ENCODE data around the gene HOXD12.

DNA sequence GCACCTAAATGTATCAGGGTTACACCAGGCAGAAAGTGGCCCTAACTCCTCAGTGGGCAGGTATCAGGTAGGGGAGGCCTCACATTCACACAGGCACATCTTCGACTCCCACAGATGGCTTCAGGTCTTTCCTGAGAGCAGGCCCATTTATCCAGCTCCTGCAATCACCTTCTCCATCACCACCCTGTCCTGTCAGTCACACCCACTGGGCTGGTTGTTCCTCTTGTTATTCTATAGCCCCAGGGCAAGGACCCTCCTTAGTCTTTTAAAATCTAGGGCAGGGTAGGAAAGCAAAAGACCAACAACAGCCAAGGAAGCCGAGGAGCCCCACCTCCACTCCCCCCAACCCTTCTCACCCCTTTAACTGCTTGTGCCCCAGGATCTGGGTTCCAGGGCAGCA, 42.7 kb downstream of the HOXD12 start:
- TF ChIP-seq, protein P1, sequence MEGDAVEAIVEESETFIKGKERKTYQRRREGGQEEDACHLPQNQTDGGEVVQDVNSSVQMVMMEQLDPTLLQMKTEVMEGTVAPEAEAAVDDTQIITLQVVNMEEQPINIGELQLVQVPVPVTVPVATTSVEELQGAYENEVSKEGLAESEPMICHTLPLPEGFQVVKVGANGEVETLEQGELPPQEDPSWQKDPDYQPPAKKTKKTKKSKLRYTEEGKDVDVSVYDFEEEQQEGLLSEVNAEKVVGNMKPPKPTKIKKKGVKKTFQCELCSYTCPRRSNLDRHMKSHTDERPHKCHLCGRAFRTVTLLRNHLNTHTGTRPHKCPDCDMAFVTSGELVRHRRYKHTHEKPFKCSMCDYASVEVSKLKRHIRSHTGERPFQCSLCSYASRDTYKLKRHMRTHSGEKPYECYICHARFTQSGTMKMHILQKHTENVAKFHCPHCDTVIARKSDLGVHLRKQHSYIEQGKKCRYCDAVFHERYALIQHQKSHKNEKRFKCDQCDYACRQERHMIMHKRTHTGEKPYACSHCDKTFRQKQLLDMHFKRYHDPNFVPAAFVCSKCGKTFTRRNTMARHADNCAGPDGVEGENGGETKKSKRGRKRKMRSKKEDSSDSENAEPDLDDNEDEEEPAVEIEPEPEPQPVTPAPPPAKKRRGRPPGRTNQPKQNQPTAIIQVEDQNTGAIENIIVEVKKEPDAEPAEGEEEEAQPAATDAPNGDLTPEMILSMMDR (IDR thresholded peaks at IDR 0.05; ENCODE audit: low read length), result no peak
- TF ChIP-seq EZH2phosphoT487 (IDR thresholded peaks at IDR 0.05; ENCODE audit: low read length) (no peak), EZH2 (optimal IDR thresholded peaks at IDR 0.05; ENCODE audit: low read depth, low read length) (no peak)

Data from MM.1S (cell line).